Neural cell (in vitro differentiated cells): Measurements from ENCODE around the gene SH3D19. TPM values are rescaled to one million over a fixed set of nuclear protein-coding genes. Genes with fewer than 3 reads are reported as not detected.

Experiments used
- H2AFZ ChIP-seq: fragments of 200-600, 300-800 bp; sonication (generic), shearing (Covaris generic); 2 replicates; pipeline ENCODE4 v1.6.0; 2014; ENCODE audit warnings: low read depth, mild to moderate bottlenecking, antibody characterized with exemption, low read length, moderate library complexity
- H3F3A ChIP-seq: fragments of 200-600 bp; shearing (Covaris generic); 2 replicates; pipeline ENCODE4 v1.6.1; 2016; ENCODE audit warnings: mild to moderate bottlenecking, moderate library complexity, mixed read lengths, antibody characterized with exemption, low read length; ENCODE audit not compliant: insufficient read depth, poor library complexity, severe bottlenecking
- H3K27ac ChIP-seq: fragments of 200-600, 300-800 bp; sonication (generic), shearing (Covaris generic); 2 replicates; pipeline ENCODE4 v1.5.1; 2014; ENCODE audit warnings: mild to moderate bottlenecking, low read length, moderate library complexity
- H3K27me3 ChIP-seq: fragments of 300-800, 200-600 bp; sonication (generic), shearing (Covaris generic); 2 replicates; pipeline ENCODE4 v1.6.0; 2014; ENCODE audit warnings: mild to moderate bottlenecking, low read depth, low read length, moderate library complexity; ENCODE audit not compliant: insufficient read depth
- H3K36me3 ChIP-seq: fragments of 300-800, 200-600 bp; sonication (generic), shearing (Covaris generic); 2 replicates; pipeline ENCODE4 v1.5.1; 2014; ENCODE audit warnings: mild to moderate bottlenecking, antibody characterized with exemption, low read length, moderate library complexity; ENCODE audit not compliant: insufficient read depth
- H3K4me2 ChIP-seq: fragments of 300-800, 200-600 bp; sonication (generic), shearing (Covaris generic); 2 replicates; pipeline ENCODE4 v1.6.0; 2014; ENCODE audit warnings: mild to moderate bottlenecking, low read length
- H3K4me3 ChIP-seq: fragments of 300-800, 200-600 bp; sonication (generic), shearing (Covaris generic); 2 replicates; pipeline ENCODE4 v1.5.1; 2014; ENCODE audit warnings: mild to moderate bottlenecking, low read length, moderate library complexity
- H3K79me2 ChIP-seq: fragments of 200-600 bp; shearing (Covaris generic); replicated peaks from 2 replicates; pipeline ENCODE4 v1.6.0; 2014; ENCODE audit warnings: mild to moderate bottlenecking, low read length, moderate library complexity; ENCODE audit not compliant: insufficient read depth
- H3K9ac ChIP-seq: fragments of 300-800, 200-600 bp; sonication (generic), shearing (Covaris generic); 2 replicates; pipeline ENCODE4 v1.6.1; 2016; ENCODE audit warnings: mild to moderate bottlenecking, low read length, mixed read lengths
- H3K9me2 ChIP-seq: fragments of 200-600 bp; shearing (Covaris generic); 2 replicates; pipeline ENCODE4 v1.6.1; 2016; ENCODE audit warnings: mild to moderate bottlenecking, low read length, mixed read lengths; ENCODE audit not compliant: insufficient read depth
- H3K9me3 ChIP-seq: fragments of 200-600, 300-800 bp; sonication (generic), shearing (Covaris generic); 2 replicates; pipeline ENCODE4 v1.6.1; 2016; ENCODE audit warnings: mild to moderate bottlenecking, mixed run types, low read length, moderate library complexity, mixed read lengths
- H4K20me1 ChIP-seq: fragments of 200-600 bp; shearing (Covaris generic); 2 replicates; pipeline ENCODE4 v1.6.1; 2016; ENCODE audit warnings: mild to moderate bottlenecking, mixed run types; ENCODE audit not compliant: insufficient read depth
- EP300 ChIP-seq: fragments of 450-650 bp; conservative IDR thresholded peaks from 2 replicates; pipeline ENCODE4 v1.6.1; 2014; ENCODE audit warnings: antibody characterized with exemption, mild to moderate bottlenecking, moderate library complexity; ENCODE audit not compliant: poor library complexity, severe bottlenecking
- EZH2 ChIP-seq: fragments of 200-600, 300-800 bp; shearing (Covaris generic), sonication (generic); IDR thresholded peaks from 2 replicates; pipeline ENCODE4 v1.6.1; 2014; ENCODE audit warnings: antibody characterized with exemption, low read length, borderline replicate concordance, mild to moderate bottlenecking; ENCODE audit not compliant: insufficient read depth, poor library complexity, severe bottlenecking
- MXI1 ChIP-seq: fragments of 450-650 bp; conservative IDR thresholded peaks from 2 replicates; pipeline ENCODE4 v1.6.1; 2014; ENCODE audit warnings: antibody characterized with exemption, mild to moderate bottlenecking; ENCODE audit not compliant: poor library complexity, severe bottlenecking
- POLR2AphosphoS5 ChIP-seq: IDR thresholded peaks from 2 replicates; pipeline ENCODE4 v1.6.1; 2012
- RAD21 ChIP-seq: fragments of 450-650 bp; conservative IDR thresholded peaks from 2 replicates; pipeline ENCODE4 v1.6.1; 2014; ENCODE audit warnings: antibody characterized with exemption, mild to moderate bottlenecking, moderate library complexity
- SMC3 ChIP-seq: fragments of 450-650 bp; conservative IDR thresholded peaks from 2 replicates; pipeline ENCODE4 v1.6.1; 2014; ENCODE audit warnings: antibody characterized with exemption, mild to moderate bottlenecking, moderate library complexity; ENCODE audit not compliant: poor library complexity
- TAF1 ChIP-seq: IDR thresholded peaks from 2 replicates; pipeline ENCODE4 v1.6.1; 2012; ENCODE audit warnings: low read depth
- polyA plus RNA-seq: library from polyadenylated mRNA; depleted of rRNA; stranded (reverse); fragments of >200 nt; gene quantifications from 2 replicates; pipeline ENCODE4 v1.2.3, GENCODE V29; 2014
- TF ChIP-seq, protein P1 (sequence below): fragments of 450-650 bp; IDR thresholded peaks from 2 replicates; pipeline ENCODE4 v1.5.1; 2014; ENCODE audit warnings: antibody characterized with exemption, mild to moderate bottlenecking, moderate library complexity; ENCODE audit not compliant: poor library complexity, severe bottlenecking
- TF ChIP-seq, protein P2 (sequence below): IDR thresholded peaks from 2 replicates; pipeline ENCODE4 v1.6.1; 2012; ENCODE audit warnings: borderline replicate concordance

Gene SH3D19
- polyA plus RNA-seq, 1 donor from 2014 or later: 0.46 TPM

DNA sequence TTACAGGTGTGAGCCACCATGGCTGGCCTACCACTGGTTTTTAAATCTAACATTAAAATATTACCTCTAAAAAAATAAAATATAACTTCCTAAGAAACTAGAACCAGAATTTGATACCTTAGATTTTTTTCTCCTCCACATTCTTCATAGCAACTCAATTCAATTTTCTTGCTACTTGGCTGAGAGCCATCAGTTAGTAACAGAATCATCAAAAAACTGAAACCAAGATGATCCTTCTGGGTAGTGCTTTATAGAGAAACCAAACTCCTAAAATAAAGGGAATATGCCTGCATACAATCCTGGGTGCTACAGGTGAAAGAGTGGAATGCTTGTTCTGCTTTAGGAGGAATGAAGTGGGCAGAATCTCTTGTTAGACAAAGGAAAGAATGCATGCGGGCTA, 161.6 kb downstream of the SH3D19 start:
- no peak overlapping the region for H3K27ac ChIP-seq
- no peaks in the 10 kb centered on the region for H3K79me2 ChIP-seq
- no peaks in the 10 kb centered on the region for H3K9me2 ChIP-seq
- H3K9ac ChIP-seq: no peak overlapping the region
- H3K27me3 ChIP-seq: no peaks in the 10 kb centered on the region
- TF ChIP-seq MXI1: no peak
- no peak for TF ChIP-seq POLR2AphosphoS5
- no peak for TF ChIP-seq SMC3
- TF ChIP-seq, protein P1, sequence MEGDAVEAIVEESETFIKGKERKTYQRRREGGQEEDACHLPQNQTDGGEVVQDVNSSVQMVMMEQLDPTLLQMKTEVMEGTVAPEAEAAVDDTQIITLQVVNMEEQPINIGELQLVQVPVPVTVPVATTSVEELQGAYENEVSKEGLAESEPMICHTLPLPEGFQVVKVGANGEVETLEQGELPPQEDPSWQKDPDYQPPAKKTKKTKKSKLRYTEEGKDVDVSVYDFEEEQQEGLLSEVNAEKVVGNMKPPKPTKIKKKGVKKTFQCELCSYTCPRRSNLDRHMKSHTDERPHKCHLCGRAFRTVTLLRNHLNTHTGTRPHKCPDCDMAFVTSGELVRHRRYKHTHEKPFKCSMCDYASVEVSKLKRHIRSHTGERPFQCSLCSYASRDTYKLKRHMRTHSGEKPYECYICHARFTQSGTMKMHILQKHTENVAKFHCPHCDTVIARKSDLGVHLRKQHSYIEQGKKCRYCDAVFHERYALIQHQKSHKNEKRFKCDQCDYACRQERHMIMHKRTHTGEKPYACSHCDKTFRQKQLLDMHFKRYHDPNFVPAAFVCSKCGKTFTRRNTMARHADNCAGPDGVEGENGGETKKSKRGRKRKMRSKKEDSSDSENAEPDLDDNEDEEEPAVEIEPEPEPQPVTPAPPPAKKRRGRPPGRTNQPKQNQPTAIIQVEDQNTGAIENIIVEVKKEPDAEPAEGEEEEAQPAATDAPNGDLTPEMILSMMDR: no peak
- TF ChIP-seq, protein P2, sequence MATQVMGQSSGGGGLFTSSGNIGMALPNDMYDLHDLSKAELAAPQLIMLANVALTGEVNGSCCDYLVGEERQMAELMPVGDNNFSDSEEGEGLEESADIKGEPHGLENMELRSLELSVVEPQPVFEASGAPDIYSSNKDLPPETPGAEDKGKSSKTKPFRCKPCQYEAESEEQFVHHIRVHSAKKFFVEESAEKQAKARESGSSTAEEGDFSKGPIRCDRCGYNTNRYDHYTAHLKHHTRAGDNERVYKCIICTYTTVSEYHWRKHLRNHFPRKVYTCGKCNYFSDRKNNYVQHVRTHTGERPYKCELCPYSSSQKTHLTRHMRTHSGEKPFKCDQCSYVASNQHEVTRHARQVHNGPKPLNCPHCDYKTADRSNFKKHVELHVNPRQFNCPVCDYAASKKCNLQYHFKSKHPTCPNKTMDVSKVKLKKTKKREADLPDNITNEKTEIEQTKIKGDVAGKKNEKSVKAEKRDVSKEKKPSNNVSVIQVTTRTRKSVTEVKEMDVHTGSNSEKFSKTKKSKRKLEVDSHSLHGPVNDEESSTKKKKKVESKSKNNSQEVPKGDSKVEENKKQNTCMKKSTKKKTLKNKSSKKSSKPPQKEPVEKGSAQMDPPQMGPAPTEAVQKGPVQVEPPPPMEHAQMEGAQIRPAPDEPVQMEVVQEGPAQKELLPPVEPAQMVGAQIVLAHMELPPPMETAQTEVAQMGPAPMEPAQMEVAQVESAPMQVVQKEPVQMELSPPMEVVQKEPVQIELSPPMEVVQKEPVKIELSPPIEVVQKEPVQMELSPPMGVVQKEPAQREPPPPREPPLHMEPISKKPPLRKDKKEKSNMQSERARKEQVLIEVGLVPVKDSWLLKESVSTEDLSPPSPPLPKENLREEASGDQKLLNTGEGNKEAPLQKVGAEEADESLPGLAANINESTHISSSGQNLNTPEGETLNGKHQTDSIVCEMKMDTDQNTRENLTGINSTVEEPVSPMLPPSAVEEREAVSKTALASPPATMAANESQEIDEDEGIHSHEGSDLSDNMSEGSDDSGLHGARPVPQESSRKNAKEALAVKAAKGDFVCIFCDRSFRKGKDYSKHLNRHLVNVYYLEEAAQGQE: no peak
- no peak for TF ChIP-seq EP300
- TF ChIP-seq RAD21: no peak
- no peak for TF ChIP-seq EZH2
- no peaks in the 10 kb centered on the region for H4K20me1 ChIP-seq
- H3F3A ChIP-seq: no peaks in the 10 kb centered on the region
- H3K36me3 ChIP-seq: no peaks in the 10 kb centered on the region
- no peak overlapping the region for H3K4me3 ChIP-seq
- no peak overlapping the region for H2AFZ ChIP-seq
- H3K9me3 ChIP-seq: no peaks in the 10 kb centered on the region
- H3K4me2 ChIP-seq: no peak overlapping the region

DNA sequence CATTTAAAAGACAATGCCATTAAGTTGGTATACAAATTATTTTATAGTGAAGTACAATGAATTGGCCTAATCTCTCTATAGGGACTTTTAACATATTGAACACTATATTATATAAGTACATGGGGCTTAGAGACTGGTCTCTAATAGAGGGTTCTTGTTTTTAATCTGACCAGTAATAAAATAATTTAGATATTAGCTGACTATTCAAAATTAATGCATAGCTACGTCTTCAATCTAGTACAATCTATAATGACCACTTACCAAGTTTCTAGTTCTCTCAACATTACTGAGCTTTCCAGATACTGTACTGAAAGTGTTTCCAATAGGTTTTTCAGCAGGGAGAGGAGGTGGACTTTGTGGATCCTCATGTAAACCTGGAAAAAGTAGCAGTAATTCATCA, 166.4 kb downstream of the SH3D19 start:
- Histone ChIP-seq H3K9ac (no peak overlapping the region), H3K27me3 (no peaks in the 10 kb centered on the region), H3K36me3 (no peaks in the 10 kb centered on the region), H3K27ac (no peak overlapping the region), H2AFZ (no peak overlapping the region), H3K9me2 (no peaks in the 10 kb centered on the region), H3K9me3 (no peaks in the 10 kb centered on the region), H3K4me2 (no peak overlapping the region), H4K20me1 (no peaks in the 10 kb centered on the region), H3K79me2 (no peaks in the 10 kb centered on the region), H3F3A (no peaks in the 10 kb centered on the region), H3K4me3 (no peak overlapping the region)
- TF ChIP-seq SMC3: no peak
- no peak for TF ChIP-seq EZH2
- TF ChIP-seq, protein P1: no peak
- TF ChIP-seq, protein P2: no peak
- no peak for TF ChIP-seq EP300
- TF ChIP-seq RAD21: no peak
- no peak for TF ChIP-seq TAF1
- TF ChIP-seq POLR2AphosphoS5: no peak
